Heart left ventricle (tissue), 16 donors: ENCODE data around the gene CRY1. TPM values are rescaled to one million over a fixed set of nuclear protein-coding genes. Genes with fewer than 3 reads are reported as not detected.

Experiments
- ATAC-seq, 4 donors: fragments of 200-7000 bp; cut with Tn5 transposase; one replicate each; pipeline ENCODE4 v1.9.1; 2020 to 2022; ENCODE audit warnings: moderate library complexity in 4 of 4, mild to moderate bottlenecking in 3 of 4, moderate number of reproducible peaks in 1 of 4
- DNase-seq, 5 donors: peaks; one replicate each; pipeline ENCODE4 v3.0.0-alpha.2; 2020
- H3K27ac ChIP-seq, 12 donors: fragments of 200-600 bp; sonication (generic) in 4 of 12; one replicate each; pipeline versions ENCODE4 v1.5.0 to v1.8.0; 2016 to 2022; ENCODE audit warnings: mild to moderate bottlenecking in 2 of 12
- H3K27me3 ChIP-seq, 9 donors: fragments of 200-600 bp; sonication (generic) in 2 of 9; one replicate each; pipeline versions ENCODE4 v1.5.1 to v1.8.0; 2016 to 2022; ENCODE audit warnings: mild to moderate bottlenecking in 3 of 9
- H3K36me3 ChIP-seq, 9 donors: fragments of 200-600 bp; sonication (generic) in 2 of 9; one replicate each; pipeline versions ENCODE4 v1.5.0 to v1.8.0; 2018 to 2022; ENCODE audit warnings: mild to moderate bottlenecking in 2 of 9
- H3K4me1 ChIP-seq, 12 donors: fragments of 200-600 bp; sonication (generic) in 4 of 12; one replicate each; pipeline versions ENCODE4 v1.5.0 to v1.8.0; 2016 to 2022; ENCODE audit warnings: mild to moderate bottlenecking in 3 of 12
- H3K4me3 ChIP-seq, 12 donors: fragments of 200-600 bp; sonication (generic) in 4 of 12; one replicate each; pipeline versions ENCODE4 v1.5.0 to v1.8.0; 2017 to 2022; ENCODE audit warnings: mild to moderate bottlenecking in 9 of 12, moderate library complexity in 4 of 12
- H3K9me3 ChIP-seq, 12 donors: fragments of 200-600 bp; sonication (generic) in 4 of 12; one replicate each; pipeline versions ENCODE4 v1.5.0 to v1.8.0; 2016 to 2022; ENCODE audit warnings: mild to moderate bottlenecking in 1 of 12
- POLR2A ChIP-seq, 2 donors: fragments of 450-650 bp; IDR thresholded peaks; one replicate each; pipeline ENCODE4 v1.6.1; 2017; ENCODE audit warnings: antibody characterized with exemption in 2 of 2, mild to moderate bottlenecking in 2 of 2, moderate library complexity in 2 of 2
- WGBS, 4 donors: extraction: QIAGEN DNeasy Blood & Tissue Kit in 2 of 4; methylation state at CpG; one replicate each; pipeline versions ENCODE4 v1.1.5 to v1.1.7; 2013 to 2018; 5-methylcytosine and 5-hydroxymethylcytosine counted together
- intact Hi-C, 10 donors: fragments of 100-400 bp; cut with DNase I; formaldehyde crosslinking; loops; one replicate each; pipeline versions ENCODE4 v1.11.1 to v1.14.2; 2022
- polyA plus RNA-seq, 2 donors: library from polyadenylated mRNA; stranded (reverse); fragments of 200-250 nt; gene quantifications; one replicate each; pipeline ENCODE4 v1.2.3, GENCODE V29; 2013
- total RNA-seq, 9 donors: library from RNA; depleted of rRNA in 2 of 9; stranded (reverse); fragments of >200 nt in 2 of 9; fragmentation: NEBNext Ultra II Directional in 3 of 9; extraction: Animal tissue kit (Norgen Biotek cat#: 25700) in 3 of 9; gene quantifications; one replicate each; pipeline versions ENCODE4 v1.1.0 to v1.2.4, GENCODE V29; 2016 to 2023
- TF ChIP-seq, protein P1 (sequence below), 12 donors: fragments of 200-600 bp; sonication (generic) in 4 of 12; IDR thresholded peaks; one replicate each; pipeline versions ENCODE4 v1.5.0 to v1.8.0; 2018 to 2022; ENCODE audit warnings: antibody characterized with exemption in 12 of 12, mild to moderate bottlenecking in 5 of 12
- donor health status: ischemic (EF 13 %, LVEDD 7.1; RV severe dilation, severe dysfunction).
- donor health status: healthy with polysubstance abuse.
- donor health status: DM: no; HTN: yes; CAD: no.
- donor health status: DM: no; HTN: no; CAD: no.
- donor health status: ischemic (EF 25% LVEDD 6.9; RV normal size, moderate dysfunction).
- donor health status: ischemic (EF 25% LVEDD 5.7; RV mildly dilated, moderate dysfunction).
- donor health status: healthy.
- donor health status: DM: yes; HTN: yes; CAD: no.
- donor health status: ischemic (EF 35%, LVEDD 5.7; RV mildly dilated, moderate dysfunction).
- donor health status: nonischemic (EF 11% LVEDD 7.7; RV severe dilation, severe dysfunction).
- donor health status: DM: yes; HTN: yes; CAD: no.
- donor health status: PGD.
- donor health status: ischemic (EF 29% LVEDD 5.4; RV normal size, mild dysfunction).
- donor health status: nonischemic (EF 23%, LVEDD 6.1; RV moderate dilation, normal function).

Gene CRY1
- total and polyA plus RNA-seq, 11 donors = 4.3 to 20.7 (median 12.0) TPM

GRCh38 chr12:107064243-107064642, 29.1 kb downstream of the CRY1 start:
- H3K36me3 ChIP-seq = no peaks in the 10 kb centered on the region
- TF ChIP-seq, protein P1, sequence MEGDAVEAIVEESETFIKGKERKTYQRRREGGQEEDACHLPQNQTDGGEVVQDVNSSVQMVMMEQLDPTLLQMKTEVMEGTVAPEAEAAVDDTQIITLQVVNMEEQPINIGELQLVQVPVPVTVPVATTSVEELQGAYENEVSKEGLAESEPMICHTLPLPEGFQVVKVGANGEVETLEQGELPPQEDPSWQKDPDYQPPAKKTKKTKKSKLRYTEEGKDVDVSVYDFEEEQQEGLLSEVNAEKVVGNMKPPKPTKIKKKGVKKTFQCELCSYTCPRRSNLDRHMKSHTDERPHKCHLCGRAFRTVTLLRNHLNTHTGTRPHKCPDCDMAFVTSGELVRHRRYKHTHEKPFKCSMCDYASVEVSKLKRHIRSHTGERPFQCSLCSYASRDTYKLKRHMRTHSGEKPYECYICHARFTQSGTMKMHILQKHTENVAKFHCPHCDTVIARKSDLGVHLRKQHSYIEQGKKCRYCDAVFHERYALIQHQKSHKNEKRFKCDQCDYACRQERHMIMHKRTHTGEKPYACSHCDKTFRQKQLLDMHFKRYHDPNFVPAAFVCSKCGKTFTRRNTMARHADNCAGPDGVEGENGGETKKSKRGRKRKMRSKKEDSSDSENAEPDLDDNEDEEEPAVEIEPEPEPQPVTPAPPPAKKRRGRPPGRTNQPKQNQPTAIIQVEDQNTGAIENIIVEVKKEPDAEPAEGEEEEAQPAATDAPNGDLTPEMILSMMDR (IDR thresholded peaks at IDR 0.05) = no peak
- TF ChIP-seq POLR2A (IDR thresholded peaks at IDR 0.05) = no peak
- DNase-seq (no peak), ATAC-seq (no peak)
- H3K4me1 ChIP-seq = no peaks in the 10 kb centered on the region
- H3K27me3 ChIP-seq = no peaks in the 10 kb centered on the region
- intact Hi-C loops = no loop called here
- no peak overlapping the region for H3K4me3 ChIP-seq
- 97 to 100% (median 100%) methylated on average over 1 of the region's 1 CpG for WGBS, 4 donors
- H3K9me3 ChIP-seq = peaks cover 0 to 31% (median 5%) of the 10 kb centered on the region in 12 donors
- H3K27ac ChIP-seq = no peak overlapping the region

DNA sequence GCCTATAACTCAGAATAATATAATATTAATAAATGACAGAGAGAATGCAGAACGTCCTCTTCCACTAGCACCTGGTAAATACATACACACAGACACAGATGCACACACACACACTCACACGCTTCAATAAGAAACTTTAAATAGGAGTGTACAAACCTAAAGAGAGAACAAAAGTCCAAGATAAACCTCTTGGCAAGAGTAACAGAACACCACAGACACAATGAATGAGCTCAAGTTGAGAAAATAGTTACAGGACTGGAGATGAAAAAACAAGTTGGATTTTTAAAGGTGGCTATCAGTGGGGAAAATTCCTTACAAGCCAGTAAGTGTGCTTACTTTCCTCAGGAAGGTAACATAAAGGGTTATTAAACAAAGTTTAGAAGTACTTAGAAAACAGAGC, 35.2 kb downstream of the CRY1 start:
- intact Hi-C loops = no loop called here
- H3K27me3 ChIP-seq = no peaks in the 10 kb centered on the region
- peak overlapping the region in 7 of 12 donors; percentile 1 to 59 (median 39) for H3K27ac ChIP-seq
- DNase-seq (no peak), ATAC-seq (peak; percentile 39 to 95 (median 74))
- TF ChIP-seq POLR2A (IDR thresholded peaks at IDR 0.05) = no peak
- TF ChIP-seq, protein P1 (IDR thresholded peaks at IDR 0.05) = no peak
- peaks cover 0 to 13% (median 9%) of the 10 kb centered on the region in 12 donors for H3K9me3 ChIP-seq
- 24 to 35% (median 33%) methylated on average over 2 of the region's 2 CpGs for WGBS, 4 donors
- no peaks in the 10 kb centered on the region for H3K36me3 ChIP-seq
- H3K4me1 ChIP-seq = peaks cover 0 to 19% (median 10%) of the 10 kb centered on the region in 12 donors
- no peak overlapping the region for H3K4me3 ChIP-seq

GRCh38 chr12:107057071-107057834, 36.1 kb downstream of the CRY1 start:
- peak overlapping the region in 4 of 12 donors; percentile 35 to 46 (median 40) for H3K27ac ChIP-seq
- no peak for DNase-seq

DNA sequence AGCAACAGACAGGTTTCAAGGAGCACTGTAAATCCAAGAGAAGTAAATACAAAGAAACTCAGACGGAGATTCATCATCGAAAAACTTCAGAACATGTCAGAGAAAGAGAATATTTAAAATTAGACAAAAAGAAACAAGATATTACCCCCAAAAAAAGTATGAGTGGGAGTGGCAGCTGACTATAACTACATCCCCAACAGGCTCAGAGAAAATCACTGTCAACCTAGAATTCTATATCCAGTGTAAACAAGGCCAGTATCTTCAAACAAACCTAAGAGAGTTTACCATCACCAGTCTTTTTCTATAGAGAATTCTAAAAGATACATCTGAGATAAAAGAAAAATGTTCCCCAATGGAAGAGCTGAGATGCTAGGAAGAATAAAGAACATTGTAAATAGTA, 39.6 kb downstream of the CRY1 start:
- H3K36me3 ChIP-seq = no peaks in the 10 kb centered on the region
- 95 to 99% (median 96%) methylated on average over 2 of the region's 2 CpGs for WGBS, 4 donors
- no peak for ATAC-seq
- TF ChIP-seq, protein P1 (IDR thresholded peaks at IDR 0.05) = no peak
- no peak for TF ChIP-seq POLR2A (IDR thresholded peaks at IDR 0.05)
- no peak overlapping the region for H3K27ac ChIP-seq
- peaks cover 0 to 17% (median 8%) of the 10 kb centered on the region in 12 donors for H3K4me1 ChIP-seq
- no peaks in the 10 kb centered on the region for H3K27me3 ChIP-seq
- no peak for DNase-seq
- intact Hi-C loops = no loop called here
- peaks cover 0 to 26% (median 13%) of the 10 kb centered on the region in 12 donors for H3K9me3 ChIP-seq
- no peak overlapping the region for H3K4me3 ChIP-seq

More at GRCh38 chr12:107057071-107057834, 36.1 kb downstream of the CRY1 start:
- ATAC-seq = peak in 1 of 4 donors; percentile 9
- peaks cover 0 to 19% (median 10%) of the 10 kb centered on the region in 12 donors for H3K4me1 ChIP-seq
- H3K4me3 ChIP-seq = no peak overlapping the region
- H3K36me3 ChIP-seq = no peaks in the 10 kb centered on the region
- intact Hi-C loops = no loop called here
- H3K9me3 ChIP-seq = peaks cover 0 to 21% (median 10%) of the 10 kb centered on the region in 12 donors
- H3K27me3 ChIP-seq = no peaks in the 10 kb centered on the region
- TF ChIP-seq POLR2A (IDR thresholded peaks at IDR 0.05) = no peak
- TF ChIP-seq, protein P1 (IDR thresholded peaks at IDR 0.05) = no peak
- 77 to 92% (median 83%) methylated on average over 4 of the region's 4 CpGs for WGBS, 4 donors
